Stomach smooth muscle (tissue), 2 donors: ENCODE results near the gene ELF3.
A peak's percentile ranks its signal among the peaks of the same experiment; 100 is the strongest.
"Not testable (repeated sequence)": the region's sequence is repeated elsewhere in the genome, so short reads cannot be mapped to it uniquely, and the experiment has no call there.

Source experiments
- H3K27ac ChIP-seq: one replicate; pipeline ENCODE4 v1.7.0; 2013; ENCODE audit warnings: mild to moderate bottlenecking, low read length, inconsistent platforms
- H3K27me3 ChIP-seq, 2 donors: one replicate each; pipeline ENCODE4 v1.7.0; 2013; ENCODE audit warnings: low read length in 2 of 2; ENCODE audit not compliant: insufficient read depth in 2 of 2, control insufficient read depth in 1 of 2
- H3K36me3 ChIP-seq, 2 donors: one replicate each; pipeline ENCODE4 v1.7.0; 2013; ENCODE audit warnings: low read length in 2 of 2; ENCODE audit not compliant: control insufficient read depth in 2 of 2, insufficient read depth in 2 of 2
- H3K4me1 ChIP-seq: one replicate; pipeline ENCODE4 v1.7.0; 2013; ENCODE audit warnings: low read length; ENCODE audit not compliant: control insufficient read depth, insufficient read depth
- H3K4me3 ChIP-seq, 2 donors: one replicate each; pipeline ENCODE4 v1.7.0; 2013; ENCODE audit warnings: low read length in 2 of 2
- H3K9ac ChIP-seq, 2 donors: one replicate each; pipeline ENCODE4 v1.7.0; 2013; ENCODE audit warnings: low read length in 2 of 2, mild to moderate bottlenecking in 1 of 2
- H3K9me3 ChIP-seq, 2 donors: one replicate each; pipeline ENCODE4 v1.7.0; 2013; ENCODE audit warnings: low read length in 2 of 2; ENCODE audit not compliant: control insufficient read depth in 2 of 2
- donor health status: healthy.
- donor health status: Pancreatic carcinoma.

The ELF3 gene

GRCh38 chr1:202010180-202011015 is at the start of gene ELF3:
TSS of gene ELF3 (plus strand) at chr1:202010587. CDS start at chr1:202011137, 550 bp downstream.
- H3K9me3 ChIP-seq = no peaks in the 10 kb centered on the region
- no peaks in the 10 kb centered on the region for H3K27me3 ChIP-seq
- H3K4me1 ChIP-seq = peaks cover 2% of the 10 kb centered on the region
- H3K27ac ChIP-seq = no peak within 1 kb of the TSS
- no peak within 1 kb of the TSS for H3K9ac ChIP-seq
- peaks cover 3 to 6% of the 10 kb centered on the region in 2 donors for H3K36me3 ChIP-seq
- H3K4me3 ChIP-seq = peak within 1 kb of the TSS in 1 of 2 donors; percentile 15

- not testable (repeated sequence) for H3K4me3 ChIP-seq, H3K9ac ChIP-seq, H3K27me3 ChIP-seq, H3K27ac ChIP-seq, H3K4me1 ChIP-seq, H3K9me3 ChIP-seq
- H3K36me3 ChIP-seq = peaks cover 32 to 35% of the 10 kb centered on the region in 2 donors
Observed at GRCh38 chr1:201962382-201962781, 48.0 kb upstream of the ELF3 start.

- H3K9me3 ChIP-seq = no peaks in the 10 kb centered on the region
- H3K36me3 ChIP-seq = peaks cover 28 to 36% of the 10 kb centered on the region in 2 donors
- H3K27ac ChIP-seq = no peak overlapping the region
- H3K9ac ChIP-seq = no peak overlapping the region
- H3K27me3 ChIP-seq = no peaks in the 10 kb centered on the region
- no peak overlapping the region for H3K4me3 ChIP-seq
- no peaks in the 10 kb centered on the region for H3K4me1 ChIP-seq
Observed at GRCh38 chr1:201964261-201964660, 46.1 kb upstream of the ELF3 start.

GRCh38 chr1:201966171-201966570 is 44.2 kb upstream of the ELF3 start:
- no peaks in the 10 kb centered on the region for H3K9me3 ChIP-seq
- H3K27ac ChIP-seq = no peak overlapping the region
- no peak overlapping the region for H3K9ac ChIP-seq
- peaks cover 37 to 49% of the 10 kb centered on the region in 2 donors for H3K36me3 ChIP-seq
- no peak overlapping the region for H3K4me3 ChIP-seq
- no peaks in the 10 kb centered on the region for H3K27me3 ChIP-seq
- no peaks in the 10 kb centered on the region for H3K4me1 ChIP-seq

- Histone ChIP-seq H3K36me3 (peaks cover 28 to 45% of the 10 kb centered on the region in 2 donors), H3K4me1 (peaks cover 5% of the 10 kb centered on the region), H3K4me3 (no peak overlapping the region), H3K9me3 (no peaks in the 10 kb centered on the region), H3K9ac (no peak overlapping the region), H3K27me3 (no peaks in the 10 kb centered on the region), H3K27ac (no peak overlapping the region)
Observed at GRCh38 chr1:201968202-201968925, 42.0 kb upstream of the ELF3 start.

- Histone ChIP-seq H3K4me3 (no peak overlapping the region), H3K9ac (no peak overlapping the region), H3K9me3 (no peaks in the 10 kb centered on the region), H3K36me3 (peaks cover 19 to 33% of the 10 kb centered on the region in 2 donors), H3K27me3 (no peaks in the 10 kb centered on the region), H3K27ac (no peak overlapping the region), H3K4me1 (peaks cover 5% of the 10 kb centered on the region)
Observed at GRCh38 chr1:201970334-201971159, 39.8 kb upstream of the ELF3 start.

- peak overlapping the region; percentile 61 to 88 for H3K4me3 ChIP-seq
- H3K9ac ChIP-seq = peak overlapping the region; percentile 58 to 60
- no peaks in the 10 kb centered on the region for H3K36me3 ChIP-seq
- H3K27me3 ChIP-seq = no peaks in the 10 kb centered on the region
- no peaks in the 10 kb centered on the region for H3K9me3 ChIP-seq
- H3K27ac ChIP-seq = peak overlapping the region; percentile 41
- H3K4me1 ChIP-seq = peaks cover 13% of the 10 kb centered on the region
Observed at GRCh38 chr1:201982082-201982622, 28.2 kb upstream of the ELF3 start.

- no peaks in the 10 kb centered on the region for H3K36me3 ChIP-seq
- H3K9me3 ChIP-seq = no peaks in the 10 kb centered on the region
- peak within 1 kb of the TSS; percentile 61 to 88 for H3K4me3 ChIP-seq
- H3K27ac ChIP-seq = peak within 1 kb of the TSS; percentile 49
- peaks cover 13% of the 10 kb centered on the region for H3K4me1 ChIP-seq
- H3K27me3 ChIP-seq = no peaks in the 10 kb centered on the region
- H3K9ac ChIP-seq = peak within 1 kb of the TSS; percentile 58 to 79
Observed at GRCh38 chr1:201982623-201983379, 27.6 kb upstream of the ELF3 start, which contains the start of gene RNPEP. TSS of gene RNPEP (plus strand) at chr1:201982648. CDS start at chr1:201982667, 19 bp downstream.

GRCh38 chr1:201983380-201983805 is 27.0 kb upstream of the ELF3 start:
- Histone ChIP-seq H3K4me3 (peak overlapping the region; percentile 61 to 88), H3K9me3 (no peaks in the 10 kb centered on the region), H3K27me3 (no peaks in the 10 kb centered on the region), H3K27ac (peak overlapping the region; percentile 49), H3K36me3 (peaks cover 0 to under 1% of the 10 kb centered on the region in 2 donors), H3K4me1 (peaks cover 13% of the 10 kb centered on the region), H3K9ac (peak overlapping the region; percentile 56 to 79)
